Activated T-cell treated with anti-CD3 and anti-CD28 coated beads, Interleukin-2, amount 50 U/mL, for 72 hours (primary cell): Measurements from ENCODE around the gene GLYR1. TPM values are rescaled to one million over a fixed set of nuclear protein-coding genes. Genes with fewer than 3 reads are reported as not detected.
A peak's percentile ranks its signal among the peaks of the same experiment; 100 is the strongest.

Experiments
- ATAC-seq, 2 donors: fragments of 150-1000 bp; cut with Tn5 transposase; replicated peaks in 1 of 2; 2 replicates each; pipeline ENCODE4 v1.10.0; 2021; ENCODE audit warnings: moderate library complexity in 2 of 2, mild to moderate bottlenecking in 1 of 2
- DNase-seq, 2 donors: peaks; one replicate each; pipeline ENCODE4 v3.0.0; 2021 to 2022; ENCODE audit warnings: mixed read lengths in 1 of 2
- H3K27ac Mint-ChIP-seq: one replicate; pipeline ENCODE4 v1.8.0; 2022; ENCODE audit warnings: mild to moderate bottlenecking, moderate library complexity, mixed read lengths
- H3K27me3 Mint-ChIP-seq: one replicate; pipeline ENCODE4 v1.8.0; 2022; ENCODE audit warnings: low read depth, mixed read lengths
- H3K36me3 Mint-ChIP-seq, 2 donors: one replicate each; pipeline ENCODE4 v1.8.0; 2022; ENCODE audit warnings: mixed read lengths in 2 of 2, mild to moderate bottlenecking in 1 of 2; ENCODE audit not compliant: insufficient read depth in 2 of 2
- H3K4me1 Mint-ChIP-seq: one replicate; pipeline ENCODE4 v1.8.0; 2022; ENCODE audit warnings: low read depth, mixed read lengths
- H3K4me3 Mint-ChIP-seq, 2 donors: one replicate each; pipeline ENCODE4 v1.8.0; 2022; ENCODE audit warnings: mild to moderate bottlenecking in 2 of 2, mixed read lengths in 2 of 2, moderate library complexity in 2 of 2
- H3K9me3 Mint-ChIP-seq, 2 donors: one replicate each; pipeline ENCODE4 v1.8.0; 2022; ENCODE audit warnings: mixed read lengths in 2 of 2
- total RNA-seq, 2 donors: library from RNA; stranded (reverse); gene quantifications; one replicate each; pipeline ENCODE4 v1.2.3, GENCODE V29; 2022

The GLYR1 gene
- total RNA-seq, 2 donors from 2014 or later: 54.9 to 63.6 TPM

GRCh38 chr16:4855371-4855770 lies 8.3 kb upstream of the GLYR1 start:
- Mint-ChIP-seq H3K4me1 (peaks cover 18% of the 10 kb centered on the region), H3K27me3 (no peaks in the 10 kb centered on the region), H3K9me3 (no peaks in the 10 kb centered on the region), H3K36me3 (peaks cover 3 to 23% of the 10 kb centered on the region in 2 donors), H3K4me3 (no peak overlapping the region), H3K27ac (no peak overlapping the region)
- ATAC-seq (no peak), DNase-seq (no peak)

- H3K36me3 Mint-ChIP-seq: peaks cover 0 to 8% of the 10 kb centered on the region in 2 donors
These were observed 5.3 kb upstream of the GLYR1 start for GRCh38 chr16:4852221-4852872.

GRCh38 chr16:4850211-4850610 lies 3.1 kb upstream of the GLYR1 start:
- no peaks in the 10 kb centered on the region for H3K27me3 Mint-ChIP-seq
- H3K4me1 Mint-ChIP-seq: peaks cover 54% of the 10 kb centered on the region
- H3K4me3 Mint-ChIP-seq: peak overlapping the region; percentile 40 to 50
- no peak overlapping the region for H3K27ac Mint-ChIP-seq
- DNase-seq: no peak
- H3K36me3 Mint-ChIP-seq: peaks cover 0 to 10% of the 10 kb centered on the region in 2 donors
- no peak for ATAC-seq
- H3K9me3 Mint-ChIP-seq: no peaks in the 10 kb centered on the region

More at GRCh38 chr16:4852221-4852872, 5.3 kb upstream of the GLYR1 start:
- H3K9me3 Mint-ChIP-seq: no peaks in the 10 kb centered on the region
- ATAC-seq: no peak
- peak overlapping the region; percentile 24 for H3K27ac Mint-ChIP-seq
- H3K27me3 Mint-ChIP-seq: no peaks in the 10 kb centered on the region
- no peak overlapping the region for H3K4me3 Mint-ChIP-seq
- peaks cover 42% of the 10 kb centered on the region for H3K4me1 Mint-ChIP-seq
- DNase-seq: no peak

GRCh38 chr16:4847774-4848587 lies 893 bp upstream of the GLYR1 start:
- peaks cover 55% of the 10 kb centered on the region for H3K4me1 Mint-ChIP-seq
- H3K9me3 Mint-ChIP-seq: no peaks in the 10 kb centered on the region
- peak overlapping the region; percentile 88 to 95 for H3K4me3 Mint-ChIP-seq

GRCh38 chr16:4846503-4846900 lies 586 bp downstream of the GLYR1 start:
- Mint-ChIP-seq H3K27ac (peak overlapping the region; percentile 86), H3K4me1 (peaks cover 48% of the 10 kb centered on the region), H3K36me3 (peaks cover 2 to 6% of the 10 kb centered on the region in 2 donors), H3K27me3 (no peaks in the 10 kb centered on the region), H3K9me3 (no peaks in the 10 kb centered on the region), H3K4me3 (peak overlapping the region; percentile 89 to 95)
- ATAC-seq: no peak
- DNase-seq: peak; percentile 27

More at GRCh38 chr16:4847774-4848587, 893 bp upstream of the GLYR1 start:
- ATAC-seq: peak; percentile 15 to 22
- DNase-seq: peak; percentile 48 to 58
- Mint-ChIP-seq H3K36me3 (peaks cover 2 to 3% of the 10 kb centered on the region in 2 donors), H3K27ac (peak overlapping the region; percentile 74), H3K27me3 (no peaks in the 10 kb centered on the region)

GRCh38 chr16:4840984-4841383 lies 6.1 kb downstream of the GLYR1 start:
- no peaks in the 10 kb centered on the region for H3K27me3 Mint-ChIP-seq
- peak overlapping the region; percentile 67 for H3K27ac Mint-ChIP-seq
- H3K9me3 Mint-ChIP-seq: no peaks in the 10 kb centered on the region
- H3K4me1 Mint-ChIP-seq: peaks cover 9% of the 10 kb centered on the region
- peaks cover 6 to 26% of the 10 kb centered on the region in 2 donors for H3K36me3 Mint-ChIP-seq
- no peak for DNase-seq
- ATAC-seq: no peak
- H3K4me3 Mint-ChIP-seq: no peak overlapping the region

- Mint-ChIP-seq H3K27me3 (no peaks in the 10 kb centered on the region), H3K27ac (no peak overlapping the region), H3K9me3 (no peaks in the 10 kb centered on the region), H3K4me3 (no peak overlapping the region), H3K4me1 (peaks cover 2% of the 10 kb centered on the region), H3K36me3 (peaks cover 6 to 24% of the 10 kb centered on the region in 2 donors)
- ATAC-seq (no peak), DNase-seq (no peak)
These were observed 7.1 kb downstream of the GLYR1 start for GRCh38 chr16:4839942-4840341.

GRCh38 chr16:4837733-4838501 lies 9.2 kb downstream of the GLYR1 start:
- no peak overlapping the region for H3K27ac Mint-ChIP-seq
- DNase-seq: no peak
- H3K36me3 Mint-ChIP-seq: peaks cover 4 to 23% of the 10 kb centered on the region in 2 donors
- peaks cover 8% of the 10 kb centered on the region for H3K4me1 Mint-ChIP-seq
- H3K4me3 Mint-ChIP-seq: no peak overlapping the region
- no peaks in the 10 kb centered on the region for H3K27me3 Mint-ChIP-seq
- ATAC-seq: no peak
- H3K9me3 Mint-ChIP-seq: no peaks in the 10 kb centered on the region

GRCh38 chr16:4836727-4837126 lies 10.4 kb downstream of the GLYR1 start:
- no peaks in the 10 kb centered on the region for H3K9me3 Mint-ChIP-seq
- DNase-seq: no peak
- H3K36me3 Mint-ChIP-seq: peaks cover 7 to 31% of the 10 kb centered on the region in 2 donors
- H3K27me3 Mint-ChIP-seq: no peaks in the 10 kb centered on the region
- ATAC-seq: no peak
- H3K4me3 Mint-ChIP-seq: no peak overlapping the region
- peak overlapping the region; percentile 10 for H3K27ac Mint-ChIP-seq
- peaks cover 8% of the 10 kb centered on the region for H3K4me1 Mint-ChIP-seq

- H3K36me3 Mint-ChIP-seq: peaks cover 10 to 32% of the 10 kb centered on the region in 2 donors
- H3K4me3 Mint-ChIP-seq: no peak overlapping the region
- DNase-seq (no peak), ATAC-seq (no peak)
- H3K9me3 Mint-ChIP-seq: no peaks in the 10 kb centered on the region
- peak overlapping the region; percentile 20 for H3K27ac Mint-ChIP-seq
- peaks cover 8% of the 10 kb centered on the region for H3K4me1 Mint-ChIP-seq
- H3K27me3 Mint-ChIP-seq: no peaks in the 10 kb centered on the region
These were observed 13.5 kb downstream of the GLYR1 start for GRCh38 chr16:4833584-4833983.

- H3K27ac Mint-ChIP-seq: no peak overlapping the region
- peaks cover 10 to 32% of the 10 kb centered on the region in 2 donors for H3K36me3 Mint-ChIP-seq
- no peak overlapping the region for H3K4me3 Mint-ChIP-seq
- no peak for ATAC-seq
- no peak for DNase-seq
- H3K4me1 Mint-ChIP-seq: peaks cover 8% of the 10 kb centered on the region
- no peaks in the 10 kb centered on the region for H3K9me3 Mint-ChIP-seq
- no peaks in the 10 kb centered on the region for H3K27me3 Mint-ChIP-seq
These were observed 14.3 kb downstream of the GLYR1 start for GRCh38 chr16:4832698-4833343.

- Mint-ChIP-seq H3K27me3 (no peaks in the 10 kb centered on the region), H3K4me3 (no peak overlapping the region), H3K4me1 (peaks cover 8% of the 10 kb centered on the region), H3K27ac (no peak overlapping the region), H3K36me3 (peaks cover 12 to 27% of the 10 kb centered on the region in 2 donors), H3K9me3 (no peaks in the 10 kb centered on the region)
- ATAC-seq (no peak), DNase-seq (no peak)
These were observed 15.5 kb downstream of the GLYR1 start for GRCh38 chr16:4831616-4832015.
